B cell (primary cell): ENCODE data around the gene DKC1.

Experiments
- CTCF ChIP-seq: fragments of 200-600 bp; IDR thresholded peaks from one replicate; pipeline ENCODE4 v1.8.0; 2022; ENCODE audit warnings: antibody characterized with exemption, mild to moderate bottlenecking
- EZH2 ChIP-seq: IDR thresholded peaks from 2 replicates; pipeline ENCODE4 v1.6.1; 2012; ENCODE audit warnings: borderline replicate concordance, low read depth, mild to moderate bottlenecking, moderate library complexity, low read length; ENCODE audit not compliant: insufficient read depth, poor library complexity, severe bottlenecking

GRCh38 chrX:154731881-154732280 is 30.8 kb upstream of the DKC1 start:
- TF ChIP-seq CTCF (no peak), EZH2 (no peak)
